Activated T-helper 1 cell treated with Interleukin-2 at 50 U/mL for 16 hours (primary cell): Measurements from ENCODE around the gene FKBP4.
"Not testable (repeated sequence)": the region's sequence is repeated elsewhere in the genome, so short reads cannot be mapped to it uniquely, and the experiment has no call there.

ENCODE experiments used
- DNase-seq: peaks from one replicate; pipeline ENCODE4 v3.0.0-alpha.2; 2020; ENCODE audit warnings: low read depth

Gene FKBP4, protein sequence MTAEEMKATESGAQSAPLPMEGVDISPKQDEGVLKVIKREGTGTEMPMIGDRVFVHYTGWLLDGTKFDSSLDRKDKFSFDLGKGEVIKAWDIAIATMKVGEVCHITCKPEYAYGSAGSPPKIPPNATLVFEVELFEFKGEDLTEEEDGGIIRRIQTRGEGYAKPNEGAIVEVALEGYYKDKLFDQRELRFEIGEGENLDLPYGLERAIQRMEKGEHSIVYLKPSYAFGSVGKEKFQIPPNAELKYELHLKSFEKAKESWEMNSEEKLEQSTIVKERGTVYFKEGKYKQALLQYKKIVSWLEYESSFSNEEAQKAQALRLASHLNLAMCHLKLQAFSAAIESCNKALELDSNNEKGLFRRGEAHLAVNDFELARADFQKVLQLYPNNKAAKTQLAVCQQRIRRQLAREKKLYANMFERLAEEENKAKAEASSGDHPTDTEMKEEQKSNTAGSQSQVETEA

GRCh38 chr12:2794736-2795289 lies at the start of gene FKBP4:
TSS of gene FKBP4 (plus strand) at chr12:2794970. CDS start at chr12:2795140, 170 bp downstream.
- DNase-seq, result peak; percentile 83

GRCh38 chr12:2745655-2746054 lies 49.1 kb upstream of the FKBP4 start:
- no peak for DNase-seq

GRCh38 chr12:2749580-2749979 lies 45.2 kb upstream of the FKBP4 start:
- no peak for DNase-seq

- DNase-seq, result no peak
Observed at GRCh38 chr12:2750185-2750584, 44.6 kb upstream of the FKBP4 start.

GRCh38 chr12:2751230-2751629 lies 43.5 kb upstream of the FKBP4 start:
- DNase-seq, result no peak

GRCh38 chr12:2751686-2752085 lies 43.1 kb upstream of the FKBP4 start:
- DNase-seq, result no peak

DNA sequence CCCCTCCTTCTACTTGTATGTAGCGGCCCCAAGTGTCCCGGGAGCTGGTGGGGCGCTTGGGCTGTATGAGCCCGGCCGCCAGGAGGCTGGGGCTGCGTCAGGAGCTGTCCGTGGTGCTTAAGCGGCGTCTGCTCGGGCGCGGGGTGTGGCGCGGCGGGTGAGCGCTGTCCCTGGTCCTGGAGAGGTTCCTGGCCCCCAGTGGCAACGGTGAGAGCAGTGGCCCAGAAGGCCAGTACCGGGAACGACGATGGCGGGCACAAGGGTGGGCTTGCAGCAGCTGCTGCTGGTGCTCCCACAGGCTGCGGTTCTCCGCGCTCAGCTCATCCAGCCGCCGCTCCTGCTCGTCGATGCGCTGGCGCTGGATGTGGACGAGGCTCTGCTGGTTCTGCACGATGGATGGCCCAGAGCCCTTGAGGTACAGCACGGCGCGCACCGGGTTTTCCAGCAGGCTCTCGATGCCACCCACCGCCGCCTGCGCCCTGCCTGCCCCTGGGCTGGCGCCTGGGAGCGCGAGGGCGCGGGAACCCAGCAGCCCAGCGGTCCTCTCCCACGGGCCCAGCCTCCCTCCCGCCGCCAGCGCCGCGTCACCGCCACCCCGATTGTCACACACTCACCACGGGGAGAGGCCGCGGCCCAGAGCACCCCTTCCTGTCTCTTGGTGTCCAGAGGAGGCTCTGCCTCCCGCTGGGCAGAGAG lies 41.9 kb upstream of the FKBP4 start:
- peak; percentile 60 for DNase-seq

DNA sequence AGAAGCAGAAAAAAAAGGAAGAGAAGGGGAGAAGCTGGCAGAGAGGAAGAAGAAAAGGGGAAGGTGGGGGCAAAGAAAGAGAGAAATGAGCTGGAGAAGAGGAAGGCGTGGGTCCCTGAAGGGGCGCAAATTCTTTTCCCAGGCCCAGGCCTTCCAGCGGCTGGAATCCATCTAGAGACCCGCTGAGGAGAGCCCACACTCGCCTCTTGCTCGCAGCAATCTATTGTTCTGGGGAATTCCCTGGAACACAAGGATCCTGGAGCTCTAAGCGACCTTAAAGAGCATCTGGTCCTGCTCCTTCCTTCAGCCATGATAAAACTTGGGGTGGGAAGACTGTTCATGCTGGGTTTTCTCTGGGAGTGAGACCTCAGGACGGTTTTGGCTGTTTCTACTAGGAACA lies 41.2 kb upstream of the FKBP4 start:
- DNase-seq, result no peak

DNA sequence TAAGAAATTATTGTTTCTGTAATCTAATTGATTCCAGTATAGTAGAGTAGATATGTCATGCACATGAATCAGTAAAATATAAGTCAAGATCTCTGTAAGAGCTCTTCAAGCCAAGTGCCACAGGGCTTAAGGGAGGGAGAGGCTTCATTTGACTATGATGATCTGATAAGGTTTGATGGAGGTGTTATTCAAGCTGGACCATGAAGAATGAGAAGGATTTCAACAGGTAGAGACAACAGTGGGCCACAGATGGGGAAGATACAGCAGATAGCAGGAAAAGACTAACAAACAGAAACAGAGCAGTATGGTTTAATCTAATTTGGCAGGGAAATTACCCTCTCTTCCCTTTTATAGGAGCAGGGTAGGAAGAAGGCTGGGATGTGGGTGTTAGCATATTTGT lies 40.6 kb upstream of the FKBP4 start:
- no peak for DNase-seq

DNA sequence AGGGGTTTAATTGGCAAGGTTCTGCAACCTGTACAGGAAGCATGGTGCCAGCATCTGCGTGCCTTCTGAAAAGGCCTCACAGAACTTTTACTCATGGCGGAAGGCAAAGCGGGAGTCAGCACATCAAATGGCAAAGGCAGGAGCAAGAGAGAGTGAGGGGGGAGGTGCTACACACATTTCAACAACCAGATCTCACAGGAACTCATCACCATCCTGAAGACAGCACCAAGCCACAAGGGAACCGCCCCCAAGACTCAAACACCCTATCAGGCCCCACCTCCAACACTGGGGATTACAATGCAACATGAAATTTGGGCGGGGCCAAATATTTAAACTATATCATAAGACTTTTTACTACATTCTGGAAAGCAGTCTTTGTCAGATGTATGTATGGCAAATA lies 38.0 kb upstream of the FKBP4 start:
- DNase-seq, result no peak

DNA sequence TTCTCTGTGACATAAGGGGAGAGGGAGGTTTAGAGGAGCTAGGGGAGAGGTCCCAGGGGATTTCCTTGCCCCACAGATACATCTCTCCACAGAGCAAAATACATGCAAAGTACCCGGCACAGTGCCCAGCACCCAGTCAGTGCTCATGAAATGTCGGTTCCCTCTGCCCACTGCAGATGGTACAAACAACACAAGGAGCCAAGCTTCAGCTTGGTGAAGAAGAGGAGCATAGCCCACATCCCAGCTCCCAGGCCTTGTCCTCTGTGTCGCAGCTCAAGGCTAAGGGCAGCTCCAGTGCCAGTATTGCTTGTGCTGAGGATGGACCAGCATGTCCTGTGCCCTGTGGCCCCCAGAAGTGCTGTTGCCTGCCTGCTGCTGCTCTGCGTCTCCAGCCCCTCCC lies 35.0 kb upstream of the FKBP4 start:
- DNase-seq, result no peak

- no peak for DNase-seq
Observed at GRCh38 chr12:2764398-2764797, 30.4 kb upstream of the FKBP4 start.

DNA sequence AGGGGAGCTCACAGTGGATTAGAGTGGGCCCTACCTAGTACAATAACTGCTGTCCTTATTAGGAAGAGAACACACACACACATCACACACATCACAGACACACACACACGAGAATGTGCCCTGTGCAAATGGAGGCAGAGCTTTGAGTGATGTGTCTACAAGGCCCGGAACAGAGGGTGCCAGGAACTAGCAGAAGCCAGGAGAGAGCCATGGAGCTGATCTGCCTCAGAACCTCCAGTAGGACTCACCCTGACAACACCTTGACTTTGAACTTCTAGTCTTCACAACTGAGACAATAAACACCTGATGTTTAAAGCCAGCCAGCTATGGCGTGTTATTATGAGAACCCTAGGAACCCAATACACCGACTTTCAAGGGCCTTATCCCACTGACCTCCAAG lies 29.7 kb upstream of the FKBP4 start:
- DNase-seq, result no peak

DNA sequence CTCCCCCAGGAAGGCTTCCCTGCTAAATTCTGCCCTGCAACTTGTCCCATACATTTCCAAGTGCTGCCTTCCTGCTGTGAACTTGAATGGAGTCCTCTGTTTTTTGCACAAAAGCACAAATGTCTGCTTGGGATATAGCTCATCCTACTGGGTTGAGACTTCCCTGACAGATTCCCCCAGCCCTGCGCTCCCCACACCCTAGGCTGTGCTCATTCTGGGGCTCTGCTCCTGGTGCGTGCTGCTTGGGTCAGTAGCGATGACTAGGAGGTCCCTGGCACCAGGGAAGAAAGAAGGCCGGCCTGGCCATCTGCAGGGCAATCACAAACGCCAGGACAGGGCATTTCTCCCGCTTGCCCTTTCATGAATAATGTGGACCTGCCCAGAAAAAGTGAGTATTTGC lies 29.2 kb upstream of the FKBP4 start:
- no peak for DNase-seq

GRCh38 chr12:2768224-2768961 lies 26.4 kb upstream of the FKBP4 start:
- DNase-seq, result no peak

DNA sequence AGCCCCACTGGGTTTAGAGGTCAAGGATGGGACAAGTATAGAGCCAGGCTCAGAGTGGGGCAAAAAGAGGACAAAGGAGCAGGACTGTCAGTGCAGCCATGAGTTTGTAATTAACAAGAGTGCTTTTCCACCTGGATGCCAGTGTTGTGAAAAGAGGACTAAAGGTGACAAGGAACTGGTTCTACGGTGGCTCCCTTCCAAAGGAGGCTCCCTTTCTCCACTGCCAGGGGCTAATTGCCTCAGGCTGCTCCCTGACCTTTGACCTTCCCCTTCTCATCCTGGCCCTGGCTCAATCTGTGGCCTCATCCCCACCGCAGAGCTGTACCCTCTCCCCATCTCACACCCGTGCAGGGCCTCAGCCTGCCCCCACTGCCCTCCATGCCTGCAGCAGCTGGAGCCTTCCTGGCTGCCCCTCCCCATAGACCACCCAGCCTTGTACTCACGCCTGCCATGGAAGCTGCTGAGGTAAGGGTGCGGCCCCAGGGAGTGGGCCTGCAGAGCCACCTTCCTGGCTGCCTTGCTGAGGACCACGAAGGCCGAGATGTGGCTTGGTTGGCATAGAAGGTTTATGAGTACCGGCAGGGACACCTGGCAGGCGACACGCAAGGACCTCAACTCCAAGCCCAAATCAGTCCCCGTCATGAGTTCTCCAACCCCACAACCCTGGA lies 24.8 kb upstream of the FKBP4 start:
- no peak for DNase-seq

- DNase-seq, result not testable (repeated sequence)
Observed at GRCh38 chr12:2770544-2770943, 24.2 kb upstream of the FKBP4 start.

DNA sequence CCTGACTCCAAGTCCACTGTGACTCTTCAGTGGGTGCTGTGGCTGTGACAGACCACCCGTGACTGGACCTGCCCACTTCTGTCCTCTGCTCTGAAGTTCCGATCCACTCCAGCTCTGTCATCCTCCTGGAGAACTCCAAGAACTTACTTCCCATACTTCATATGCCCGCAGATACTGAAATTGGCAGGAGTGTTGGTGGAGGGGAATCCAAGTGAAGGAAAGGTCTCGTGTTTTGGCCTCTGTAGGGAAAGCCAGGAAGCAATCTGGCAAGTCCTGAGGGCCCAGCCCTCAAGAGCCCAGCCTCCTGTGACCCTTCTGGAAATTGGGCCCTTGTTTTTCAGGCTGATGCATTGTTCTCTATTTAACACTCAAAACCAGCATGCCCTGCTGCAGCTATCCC lies 22.4 kb upstream of the FKBP4 start:
- no peak for DNase-seq

DNA sequence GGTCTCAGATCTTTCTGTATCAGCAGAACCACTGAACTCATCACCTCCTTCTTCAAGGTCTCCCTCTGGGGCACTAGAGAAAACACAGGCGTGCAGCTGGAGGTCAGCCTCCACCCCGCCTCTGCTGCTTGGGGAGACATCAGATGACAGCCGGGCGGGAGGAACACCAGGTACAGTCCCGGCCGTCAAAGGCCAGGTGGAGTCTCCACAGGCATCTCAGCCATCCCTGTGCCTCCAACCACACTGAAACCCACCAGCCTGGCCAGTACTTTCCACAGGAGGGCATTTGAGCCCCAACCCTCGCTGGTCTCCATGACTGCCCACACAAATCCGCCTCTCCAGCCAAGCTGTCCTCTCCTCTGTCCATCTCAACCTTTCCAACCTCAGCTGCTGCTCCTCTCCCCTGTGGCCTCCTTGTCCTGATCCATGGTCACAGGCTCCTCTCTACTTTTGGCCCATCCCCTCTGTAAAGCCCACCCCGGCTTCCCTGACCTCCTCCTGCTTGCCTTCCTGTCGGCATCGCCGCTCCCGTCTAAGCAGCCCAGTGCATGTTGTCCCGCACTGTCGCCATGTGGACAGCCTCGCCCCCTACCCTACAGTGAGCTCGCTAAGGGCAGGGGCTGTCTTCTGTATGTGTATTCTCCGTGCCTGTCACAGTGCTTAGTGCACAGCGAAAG lies 21.4 kb upstream of the FKBP4 start:
- DNase-seq, result no peak

- DNase-seq, result no peak
Observed at GRCh38 chr12:2775431-2775830, 19.3 kb upstream of the FKBP4 start.

GRCh38 chr12:2776129-2776806 lies 18.5 kb upstream of the FKBP4 start:
- no peak for DNase-seq
